Hematopoietic multipotent progenitor cell treated with erythropoietin and hydrocortisone succinate and interleukin-3 and kit ligand, for 4 days (in vitro differentiated cells): ENCODE data around the gene CMTM1.
A peak's percentile ranks its signal among the peaks of the same experiment; 100 is the strongest.
"Not testable (repeated sequence)": the region's sequence is repeated elsewhere in the genome, so short reads cannot be mapped to it uniquely, and the experiment has no call there.

Source experiments
- DNase-seq: peaks from one replicate; pipeline ENCODE4 v3.0.0-alpha.2; 2015

The CMTM1 gene

GRCh38 chr16:66563574-66564334 is 2.5 kb upstream of the CMTM1 start:
- no peak for DNase-seq

GRCh38 chr16:66567270-66567669 is 1.0 kb downstream of the CMTM1 start:
- DNase-seq: not testable (repeated sequence)

GRCh38 chr16:66568355-66568754 is 2.1 kb downstream of the CMTM1 start:
- no peak for DNase-seq

- DNase-seq: no peak
These were observed 2.9 kb downstream of the CMTM1 start for GRCh38 chr16:66569131-66569530.

- peak; percentile 56 for DNase-seq
These were observed 3.7 kb downstream of the CMTM1 start for GRCh38 chr16:66569827-66570405.

- peak; percentile 81 for DNase-seq
These were observed 6.1 kb downstream of the CMTM1 start for GRCh38 chr16:66572356-66572755.

GRCh38 chr16:66574081-66574480 is 7.8 kb downstream of the CMTM1 start:
- DNase-seq: no peak

GRCh38 chr16:66574531-66574930 is 8.3 kb downstream of the CMTM1 start:
- peak; percentile 89 for DNase-seq

GRCh38 chr16:66575060-66575459 is 8.8 kb downstream of the CMTM1 start:
- peak; percentile 78 for DNase-seq

- no peak for DNase-seq
These were observed 10.1 kb downstream of the CMTM1 start for GRCh38 chr16:66576296-66576695.

- DNase-seq: peak; percentile 72
These were observed 12.7 kb downstream of the CMTM1 start, which contains the start of gene CMTM2 for GRCh38 chr16:66578651-66579531. TSS of gene CMTM2 (plus strand) at chr16:66579463. CDS start at chr16:66579608, 145 bp downstream.

GRCh38 chr16:66580605-66581209 is 14.5 kb downstream of the CMTM1 start:
- DNase-seq: no peak

- DNase-seq: no peak
These were observed 15.2 kb downstream of the CMTM1 start for GRCh38 chr16:66581246-66581952.

GRCh38 chr16:66585481-66586239 is 19.4 kb downstream of the CMTM1 start:
- no peak for DNase-seq

- DNase-seq: no peak
These were observed 21.8 kb downstream of the CMTM1 start for GRCh38 chr16:66587881-66588600.

- DNase-seq: peak; percentile 93
These were observed 22.9 kb downstream of the CMTM1 start for GRCh38 chr16:66588981-66589713.

- no peak for DNase-seq
These were observed 24.1 kb downstream of the CMTM1 start for GRCh38 chr16:66590322-66590721.

- no peak for DNase-seq
These were observed 24.8 kb downstream of the CMTM1 start for GRCh38 chr16:66591018-66591417.

- no peak for DNase-seq
These were observed 26.0 kb downstream of the CMTM1 start for GRCh38 chr16:66592241-66592640.

- no peak for DNase-seq
These were observed 26.6 kb downstream of the CMTM1 start for GRCh38 chr16:66592814-66593213.
